Gastroesophageal sphincter (tissue), 3 donors: Measurements from ENCODE around the gene NEDD4L.

Experiments used
- CTCF ChIP-seq, 4 experiments: fragments of 200-600 bp in 2 of 4; fragments of 450-650 bp in 2 of 4; sonication (generic) in 1 of 4; IDR thresholded peaks; one replicate each; pipeline ENCODE4 v1.5.1; 2017 to 2019; ENCODE audit warnings: antibody characterized with exemption in 4 of 4, mild to moderate bottlenecking in 2 of 4, moderate library complexity in 2 of 4
- EP300 ChIP-seq: sonication (generic); formaldehyde crosslinking; IDR thresholded peaks from one replicate; pipeline ENCODE4 v1.6.1; 2017; ENCODE audit warnings: antibody characterized with exemption, mild to moderate bottlenecking
- POLR2A ChIP-seq, 2 donors: fragments of 450-650 bp; IDR thresholded peaks; one replicate each; pipeline ENCODE4 v1.6.1; 2017; ENCODE audit warnings: antibody characterized with exemption in 2 of 2, mild to moderate bottlenecking in 2 of 2, moderate library complexity in 1 of 2

GRCh38 chr18:58056852-58057251 is 12.8 kb downstream of the NEDD4L start:
- TF ChIP-seq POLR2A (IDR thresholded peaks at IDR 0.05) (no peak), EP300 (no peak), CTCF (IDR thresholded peaks at IDR 0.05) (no peak)
